ENCODE results near the gene AP3S2. TPM values are rescaled to one million over a fixed set of nuclear protein-coding genes. Genes with fewer than 3 reads are reported as not detected.
A peak's percentile ranks its signal among the peaks of the same experiment; 100 is the strongest.

Gene AP3S2
- total RNA-seq, 2 donors from 2014 or later, result 41.8 to 50.6 TPM

DNA sequence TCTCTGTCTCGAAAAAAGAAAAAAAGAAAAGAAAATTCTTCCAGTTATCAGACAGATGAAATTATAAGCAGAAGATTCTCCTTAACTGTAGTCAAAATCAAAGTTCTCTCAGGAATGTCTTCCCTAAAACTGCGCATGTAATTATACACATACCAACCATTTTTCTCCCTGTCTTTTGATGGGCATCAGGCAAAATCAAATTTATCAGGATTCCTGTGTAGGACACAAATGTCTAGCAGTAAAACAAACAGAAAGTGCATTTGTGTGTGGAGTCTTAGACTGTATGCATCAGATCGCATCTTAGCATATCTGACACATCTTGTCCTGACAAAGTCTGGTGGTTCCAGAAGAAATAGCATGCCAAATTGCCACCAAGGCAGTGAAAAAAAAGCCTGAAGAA lies 22.9 kb upstream of the AP3S2 start:
- Histone ChIP-seq H3K27me3 (replicated peaks; ENCODE audit: insufficient read depth) (no peaks in the 10 kb centered on the region), H3K36me3 (no peaks in the 10 kb centered on the region), H3K4me3 (no peak overlapping the region), H3K27ac (no peak overlapping the region), H3K9me3 (no peaks in the 10 kb centered on the region), H3K4me1 (ENCODE audit: control insufficient read depth in 1 of 2, low read depth in 2 of 2) (peaks cover 10 to 13% of the 10 kb centered on the region in 2 donors)
- DNase-seq (ENCODE audit: low spot score), result no peak
- peak; percentile 38 for ATAC-seq (ENCODE audit: insufficient number of reproducible peaks, low FRiP score, low read depth)
- TF ChIP-seq CTCF (IDR thresholded peaks at IDR 0.05), result no peak

- no peak for TF ChIP-seq CTCF (IDR thresholded peaks at IDR 0.05)
- ATAC-seq (ENCODE audit: insufficient number of reproducible peaks, low FRiP score, low read depth) (no peak), DNase-seq (ENCODE audit: low spot score) (no peak)
- Histone ChIP-seq H3K4me1 (ENCODE audit: control insufficient read depth in 1 of 2, low read depth in 2 of 2) (peaks cover 14 to 15% of the 10 kb centered on the region in 2 donors), H3K27me3 (replicated peaks; ENCODE audit: insufficient read depth) (no peaks in the 10 kb centered on the region), H3K27ac (peak within 1 kb of the TSS; percentile 63 to 73), H3K4me3 (peak within 1 kb of the TSS; percentile 90), H3K36me3 (peaks cover 3% of the 10 kb centered on the region), H3K9me3 (no peaks in the 10 kb centered on the region)
These were observed 19.0 kb upstream of the AP3S2 start, which contains the start of gene ARPIN for GRCh38 chr15:89912674-89913396. TSS of gene ARPIN (minus strand) at chr15:89912952. CDS start at chr15:89912835, 117 bp downstream.

DNA sequence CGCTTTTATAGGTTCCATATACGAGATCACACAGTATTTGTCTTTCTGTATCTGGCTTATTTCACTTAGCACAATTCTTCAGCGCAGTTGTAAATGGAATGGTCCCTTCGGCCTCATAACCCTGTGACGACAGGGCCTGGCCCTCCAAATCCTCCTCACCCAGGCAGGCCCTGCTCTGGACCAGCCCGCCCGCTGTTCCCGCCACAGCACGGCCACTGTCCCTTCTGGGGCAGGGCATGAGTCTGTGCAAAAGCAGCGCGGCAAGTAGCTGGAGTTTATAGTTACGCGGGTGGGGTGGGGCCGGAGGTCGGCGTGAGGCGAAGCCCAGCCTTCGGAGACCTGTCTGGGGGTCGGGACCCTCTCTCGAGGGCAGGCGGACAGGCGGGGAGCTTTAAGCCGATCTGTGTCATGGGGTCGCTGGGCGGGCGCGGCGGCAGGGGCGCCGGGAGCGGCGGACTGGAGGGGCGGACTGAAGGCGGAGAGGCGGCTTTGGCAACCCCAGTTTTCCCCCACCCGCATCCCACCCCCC lies 18.4 kb upstream of the AP3S2 start:
- no peak for ATAC-seq (ENCODE audit: insufficient number of reproducible peaks, low FRiP score, low read depth)

GRCh38 chr15:89910891-89911626 lies 17.3 kb upstream of the AP3S2 start:
- ATAC-seq (ENCODE audit: insufficient number of reproducible peaks, low FRiP score, low read depth), result no peak
- TF ChIP-seq CTCF (IDR thresholded peaks at IDR 0.05), result no peak
- no peaks in the 10 kb centered on the region for H3K9me3 ChIP-seq
- no peak overlapping the region for H3K27ac ChIP-seq
- H3K4me1 ChIP-seq (ENCODE audit: control insufficient read depth in 1 of 2, low read depth in 2 of 2), result peaks cover 14 to 15% of the 10 kb centered on the region in 2 donors
- H3K4me3 ChIP-seq, result no peak overlapping the region
- H3K27me3 ChIP-seq (replicated peaks; ENCODE audit: insufficient read depth), result no peaks in the 10 kb centered on the region
- peaks cover 6% of the 10 kb centered on the region for H3K36me3 ChIP-seq
- no peak for DNase-seq (ENCODE audit: low spot score)

More for the DNA sequence above, 18.4 kb upstream of the AP3S2 start:
- Histone ChIP-seq H3K27me3 (replicated peaks; ENCODE audit: insufficient read depth) (no peaks in the 10 kb centered on the region), H3K36me3 (peaks cover 4% of the 10 kb centered on the region), H3K9me3 (no peaks in the 10 kb centered on the region), H3K4me3 (peak overlapping the region; percentile 90), H3K27ac (peak overlapping the region; percentile 63 to 73), H3K4me1 (ENCODE audit: control insufficient read depth in 1 of 2, low read depth in 2 of 2) (peaks cover 14 to 15% of the 10 kb centered on the region in 2 donors)
- no peak for DNase-seq (ENCODE audit: low spot score)
- no peak for TF ChIP-seq CTCF (IDR thresholded peaks at IDR 0.05)

DNA sequence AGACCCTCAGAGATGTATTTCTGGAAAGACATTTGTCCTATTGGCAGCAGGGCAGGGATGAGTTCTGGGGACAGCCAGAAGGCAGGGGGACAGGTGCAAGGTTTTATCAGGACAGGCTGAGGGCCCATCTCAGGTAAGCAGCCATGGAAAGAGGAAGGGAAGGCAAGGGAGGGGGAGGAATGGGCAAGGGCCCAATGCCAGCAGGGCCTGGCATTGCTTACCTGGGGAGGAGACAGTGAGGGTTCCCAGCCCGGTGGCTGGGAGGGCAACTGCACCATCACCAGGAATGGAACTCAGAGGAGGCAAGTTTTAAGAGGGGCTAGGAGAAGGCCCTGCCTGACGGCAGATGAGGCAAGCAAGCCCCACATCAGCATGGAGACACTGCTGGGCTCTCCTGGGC lies 15.8 kb upstream of the AP3S2 start:
- Histone ChIP-seq H3K27ac (no peak overlapping the region), H3K27me3 (replicated peaks; ENCODE audit: insufficient read depth) (no peaks in the 10 kb centered on the region), H3K9me3 (no peaks in the 10 kb centered on the region), H3K4me1 (ENCODE audit: control insufficient read depth in 1 of 2, low read depth in 2 of 2) (peaks cover 14 to 15% of the 10 kb centered on the region in 2 donors), H3K36me3 (peaks cover 6% of the 10 kb centered on the region), H3K4me3 (no peak overlapping the region)
- no peak for TF ChIP-seq CTCF (IDR thresholded peaks at IDR 0.05)
- ATAC-seq (ENCODE audit: insufficient number of reproducible peaks, low FRiP score, low read depth), result no peak
- no peak for DNase-seq (ENCODE audit: low spot score)

Data from thoracic aorta (tissue), 2 donors.